ENCODE measurements around the gene ANXA2R.
A peak's percentile ranks its signal among the peaks of the same experiment; 100 is the strongest.

Gene ANXA2R

GRCh38 chr5:43017428-43017815 is 22.7 kb downstream of the ANXA2R start:
- TF ChIP-seq CTCF (IDR thresholded peaks at IDR 0.05; ENCODE audit: low read depth, low read length), result no peak
- DNase-seq (ENCODE audit: low read depth, low spot score), result no peak
- in situ Hi-C loops (cut with HindIII; ENCODE audit: low sequenced_read_pairs), result no loop called here
- peak overlapping the region; percentile 63 for H3K4me3 ChIP-seq (ENCODE audit: low read depth, low read length)

GRCh38 chr5:43016217-43016779 is 23.8 kb downstream of the ANXA2R start:
- no peak for DNase-seq (ENCODE audit: low read depth, low spot score)
- no peak overlapping the region for H3K4me3 ChIP-seq (ENCODE audit: low read depth, low read length)
- in situ Hi-C loops (cut with HindIII; ENCODE audit: low sequenced_read_pairs), result no loop called here
- no peak for TF ChIP-seq CTCF (IDR thresholded peaks at IDR 0.05; ENCODE audit: low read depth, low read length)

- no peak for DNase-seq (ENCODE audit: low read depth, low spot score)
- in situ Hi-C loops (cut with HindIII; ENCODE audit: low sequenced_read_pairs), result no loop called here
- H3K4me3 ChIP-seq (ENCODE audit: low read depth, low read length), result no peak overlapping the region
- TF ChIP-seq CTCF (IDR thresholded peaks at IDR 0.05; ENCODE audit: low read depth, low read length), result no peak
Measured at GRCh38 chr5:43014522-43014921, 25.6 kb downstream of the ANXA2R start.

DNA sequence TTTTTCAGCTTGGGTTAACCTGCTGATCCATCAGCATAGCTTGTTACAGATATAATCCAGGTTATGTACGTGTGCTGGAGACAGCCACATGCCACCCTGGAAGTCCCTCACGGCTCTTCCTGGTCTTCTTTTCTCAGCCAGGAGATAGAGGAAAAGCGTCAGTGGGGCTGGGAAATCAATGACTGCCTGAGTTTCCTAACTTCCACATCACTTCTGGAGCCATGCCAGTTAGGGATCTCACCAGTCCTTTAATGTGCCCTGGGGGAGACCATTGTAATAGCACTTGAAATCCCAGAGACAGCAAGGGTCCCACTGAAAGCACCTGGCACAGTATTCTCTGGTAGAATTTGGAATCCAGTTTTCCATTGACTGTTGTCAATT is 29.2 kb downstream of the ANXA2R start:
- no peak overlapping the region for H3K4me3 ChIP-seq (ENCODE audit: low read depth, low read length)
- in situ Hi-C loops (cut with HindIII; ENCODE audit: low sequenced_read_pairs), result no loop called here
- DNase-seq (ENCODE audit: low read depth, low spot score), result no peak
- TF ChIP-seq CTCF (IDR thresholded peaks at IDR 0.05; ENCODE audit: low read depth, low read length), result no peak

DNA sequence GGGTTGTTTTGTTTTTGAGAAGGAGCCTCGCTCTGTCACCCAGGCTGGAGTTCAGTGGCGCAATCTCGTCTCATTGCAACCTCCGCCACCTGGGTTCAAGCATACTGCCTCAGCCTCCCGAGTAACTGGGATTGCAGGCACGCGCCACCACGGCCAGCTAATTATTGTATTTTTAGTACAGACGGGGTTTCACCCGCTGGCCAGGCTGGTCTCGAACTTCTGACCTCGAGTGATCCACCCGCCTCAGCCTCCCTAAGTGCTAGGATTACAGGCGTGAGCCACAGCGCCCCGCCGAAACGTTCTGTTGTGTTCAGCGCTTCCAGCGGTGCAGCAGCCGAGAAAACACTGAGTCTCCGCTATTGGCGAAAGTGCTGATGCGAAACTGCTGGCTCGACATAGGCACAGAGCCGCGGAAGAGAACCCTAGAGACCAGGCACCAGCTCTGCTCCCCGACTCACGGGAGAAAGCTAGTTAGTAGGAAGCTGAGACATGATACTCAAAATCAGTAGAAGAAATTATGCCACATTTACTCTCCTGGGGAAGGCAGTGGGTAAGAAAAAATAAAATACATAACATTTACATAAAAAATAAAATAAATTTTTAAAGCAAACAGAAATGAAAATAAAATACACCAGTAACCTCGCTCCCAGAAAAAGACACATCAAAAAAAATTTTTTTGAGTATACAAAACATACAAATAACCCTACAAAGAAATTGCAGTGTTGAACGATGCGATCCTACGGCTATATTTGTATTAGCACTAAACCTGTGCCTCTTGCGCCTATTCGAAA is 31.6 kb downstream of the ANXA2R start:
- peak overlapping the region; percentile 42 for H3K4me3 ChIP-seq (ENCODE audit: low read depth, low read length)
- DNase-seq (ENCODE audit: low read depth, low spot score), result peak; percentile 91
- in situ Hi-C loops (cut with HindIII; ENCODE audit: low sequenced_read_pairs), result no loop called here
- no peak for TF ChIP-seq CTCF (IDR thresholded peaks at IDR 0.05; ENCODE audit: low read depth, low read length)

DNA sequence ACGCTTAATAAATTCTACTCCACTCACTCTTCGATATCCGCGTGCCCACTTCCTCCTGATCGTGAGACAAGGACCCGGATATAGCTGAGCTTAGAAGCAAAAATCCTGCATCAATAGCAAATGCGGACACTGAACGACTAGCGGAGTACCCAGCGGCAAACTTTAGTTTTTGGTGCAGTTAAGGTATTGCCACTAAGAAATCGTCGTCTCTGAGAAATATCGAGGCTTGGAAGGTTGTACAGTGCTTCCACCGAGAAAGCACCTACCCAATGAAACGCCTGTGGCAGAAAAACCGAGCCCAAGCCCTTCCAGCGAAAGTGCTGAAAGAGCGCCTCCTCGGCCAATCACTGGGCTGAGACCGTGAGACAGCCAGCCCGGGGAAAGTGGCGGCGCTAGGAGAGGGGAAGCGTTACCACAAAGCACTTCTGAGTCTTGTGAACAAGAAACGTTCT is 32.2 kb downstream of the ANXA2R start:
- in situ Hi-C loops (cut with HindIII; ENCODE audit: low sequenced_read_pairs), result no loop called here
- TF ChIP-seq CTCF (IDR thresholded peaks at IDR 0.05; ENCODE audit: low read depth, low read length), result peak; percentile 14
- peak; percentile 86 for DNase-seq (ENCODE audit: low read depth, low spot score)
- peak overlapping the region; percentile 42 for H3K4me3 ChIP-seq (ENCODE audit: low read depth, low read length)

Data from astrocyte of the spinal cord (primary cell).